T-helper 1 cell treated with Interleukin-12 subunit alpha and Interleukin-12 subunit beta and Interleukin-4 antibody, amounts not matched to agents 30 ng/mL and 1 ng/mL, for 36 hours (primary cell): ENCODE results near the gene SLIT3. TPM values are rescaled to one million over a fixed set of nuclear protein-coding genes. Genes with fewer than 3 reads are reported as not detected.

ENCODE experiments used
- intact Hi-C: fragments of 100-400 bp; cut with micrococcal nuclease; formaldehyde crosslinking; loops from one replicate; pipeline ENCODE4 v1.15.1; 2024
- total RNA-seq: library from RNA; stranded (reverse); gene quantifications from 2 replicates; pipeline ENCODE4 v1.2.3, GENCODE V29; 2022

The SLIT3 gene
- total RNA-seq, 1 donor from 2014 or later: not detected

DNA sequence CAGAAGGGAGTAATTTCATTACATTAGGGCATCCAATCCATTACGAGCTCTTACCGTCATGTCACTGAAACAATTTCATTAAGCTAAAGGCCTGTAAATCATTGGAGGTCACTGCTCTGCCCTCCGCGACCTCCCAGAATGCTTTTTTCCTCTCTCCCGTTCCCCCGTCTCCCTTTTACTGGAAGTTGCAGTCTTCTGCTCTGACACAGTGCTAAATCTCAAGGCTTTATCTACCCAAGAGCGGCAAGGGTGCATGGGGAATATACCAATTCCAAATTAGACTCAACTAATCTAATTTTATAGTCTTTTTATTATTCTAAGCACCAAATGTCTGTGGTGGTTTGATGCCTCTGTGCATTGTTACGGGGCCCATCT lies 456.0 kb downstream of the SLIT3 start:
- intact Hi-C loops: no loop called here

DNA sequence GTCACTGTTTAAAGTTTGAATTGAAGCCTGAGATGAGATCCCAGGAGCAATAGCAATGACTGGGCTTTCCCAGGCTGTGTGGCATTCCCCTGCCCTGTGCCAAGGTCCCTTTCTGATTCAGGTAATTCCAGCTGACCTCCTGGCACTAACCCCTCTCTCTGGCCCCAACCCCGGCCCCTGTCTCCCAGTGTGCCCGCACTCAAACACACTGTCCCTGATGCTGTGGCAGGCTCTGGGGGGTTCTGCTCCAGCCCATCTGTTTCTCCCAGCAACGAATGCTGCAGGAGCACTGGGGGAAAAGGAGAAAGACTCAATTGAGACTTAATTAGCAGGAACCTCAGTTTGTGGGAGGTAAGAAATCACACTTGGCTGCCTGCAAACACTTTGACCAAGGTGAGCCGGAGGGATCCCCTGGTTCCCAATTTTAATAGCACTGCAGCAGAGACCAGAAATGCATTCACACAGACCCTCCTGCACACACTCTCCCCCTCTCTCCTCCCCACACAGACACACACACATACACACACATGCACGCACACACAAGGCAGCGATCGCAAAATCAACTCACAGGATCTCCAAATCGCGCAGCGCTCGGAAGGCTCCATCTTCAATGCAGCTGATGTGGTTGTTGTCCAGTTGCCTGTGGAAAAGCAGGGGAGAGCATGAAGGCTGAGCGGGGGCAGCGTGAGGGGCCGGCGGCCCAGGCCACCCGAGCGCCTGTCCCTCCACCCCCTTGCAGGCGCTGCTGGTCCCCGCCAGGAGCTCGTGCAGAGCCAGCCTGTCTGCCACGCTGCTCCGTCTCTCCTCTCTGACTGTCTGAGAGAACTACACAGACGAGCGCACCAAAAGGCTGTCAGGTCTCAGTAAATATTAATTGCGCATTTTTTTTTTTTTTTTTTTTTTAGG lies 456.7 kb downstream of the SLIT3 start:
- intact Hi-C loops: no loop called here

DNA sequence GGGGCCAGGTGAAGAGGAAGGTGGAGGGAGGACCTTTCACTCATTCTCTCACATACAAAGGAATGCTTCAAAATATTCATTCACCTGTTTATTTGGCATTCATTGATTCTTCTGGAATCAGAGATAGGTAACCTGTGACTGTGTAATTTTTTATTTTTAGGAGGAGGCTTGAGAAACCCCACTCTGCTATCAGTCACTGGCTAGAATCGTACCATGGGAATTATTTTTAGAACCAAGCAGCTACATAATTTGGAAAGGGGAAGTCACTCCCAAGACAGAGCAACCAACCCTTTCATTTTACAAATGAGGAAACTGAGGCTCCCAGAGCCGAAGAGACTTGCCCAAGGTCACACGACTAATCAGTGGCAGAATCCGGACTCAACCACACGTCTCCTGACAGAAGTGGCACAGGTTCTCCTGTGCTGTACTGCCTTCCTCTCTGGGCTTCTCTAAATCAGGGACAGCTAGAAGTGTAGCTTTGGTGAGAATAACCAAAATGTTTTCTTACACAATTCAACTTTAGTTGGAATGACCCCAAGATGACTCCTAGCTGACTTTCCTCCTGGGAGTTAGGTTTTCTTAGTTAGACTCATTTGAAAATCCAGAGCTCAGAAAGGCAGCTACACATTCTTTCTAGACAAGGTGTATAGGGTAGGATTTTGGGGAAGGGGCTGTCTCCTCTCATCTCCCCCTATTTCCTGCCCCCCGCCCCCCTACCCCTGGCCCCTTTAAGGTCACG lies 457.5 kb downstream of the SLIT3 start:
- intact Hi-C loops: no loop called here

DNA sequence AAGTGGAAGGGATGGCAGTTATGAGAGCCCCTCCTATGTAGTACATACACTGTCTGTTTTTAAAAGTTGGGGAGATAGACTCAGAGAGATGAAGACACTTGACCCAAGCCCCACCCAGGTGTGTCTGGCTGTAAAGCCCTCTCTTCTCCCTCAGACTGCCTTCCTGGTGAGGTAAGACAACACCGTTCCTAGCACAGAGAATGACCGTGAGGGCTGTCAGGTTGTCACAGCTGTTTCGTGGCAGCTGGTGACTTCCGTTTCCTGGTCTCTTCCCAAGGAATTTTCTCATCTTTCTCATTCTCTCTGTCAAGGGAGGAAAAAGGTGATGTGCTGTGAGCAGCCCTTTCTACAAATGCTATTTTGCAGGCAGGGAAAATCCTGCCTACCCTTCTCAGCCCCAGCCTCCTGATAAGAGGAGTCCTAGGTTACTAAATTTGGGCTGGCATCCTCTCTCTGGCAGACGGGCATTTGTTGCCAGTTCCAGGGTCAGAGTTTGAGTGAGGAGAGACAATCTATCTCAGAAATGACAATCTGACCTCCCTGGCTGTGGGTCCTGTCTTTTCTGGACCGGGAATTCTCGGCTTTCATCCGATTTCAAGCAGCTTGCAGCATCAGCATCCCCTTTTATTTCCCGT lies 458.3 kb downstream of the SLIT3 start:
- intact Hi-C loops: no loop called here

DNA sequence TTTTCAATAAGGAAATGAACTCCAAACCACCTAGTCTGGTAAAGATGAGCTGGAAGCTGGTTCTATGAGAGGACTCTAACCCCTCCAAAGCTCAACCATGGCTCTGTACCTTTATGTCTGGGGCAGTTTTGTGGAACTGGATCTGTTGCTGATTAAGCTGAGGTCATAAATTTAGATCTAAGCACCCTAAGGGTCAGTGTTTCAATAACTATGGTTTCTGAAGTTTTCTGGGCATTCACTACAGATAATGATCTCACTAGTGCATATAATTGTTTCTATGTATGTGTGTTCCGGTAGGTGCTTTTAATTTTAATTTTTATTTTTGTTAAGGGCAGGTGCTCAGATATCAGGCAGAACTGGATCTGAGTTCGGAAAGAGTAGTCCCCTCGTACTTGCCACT lies 463.1 kb downstream of the SLIT3 start:
- intact Hi-C loops: no loop called here

DNA sequence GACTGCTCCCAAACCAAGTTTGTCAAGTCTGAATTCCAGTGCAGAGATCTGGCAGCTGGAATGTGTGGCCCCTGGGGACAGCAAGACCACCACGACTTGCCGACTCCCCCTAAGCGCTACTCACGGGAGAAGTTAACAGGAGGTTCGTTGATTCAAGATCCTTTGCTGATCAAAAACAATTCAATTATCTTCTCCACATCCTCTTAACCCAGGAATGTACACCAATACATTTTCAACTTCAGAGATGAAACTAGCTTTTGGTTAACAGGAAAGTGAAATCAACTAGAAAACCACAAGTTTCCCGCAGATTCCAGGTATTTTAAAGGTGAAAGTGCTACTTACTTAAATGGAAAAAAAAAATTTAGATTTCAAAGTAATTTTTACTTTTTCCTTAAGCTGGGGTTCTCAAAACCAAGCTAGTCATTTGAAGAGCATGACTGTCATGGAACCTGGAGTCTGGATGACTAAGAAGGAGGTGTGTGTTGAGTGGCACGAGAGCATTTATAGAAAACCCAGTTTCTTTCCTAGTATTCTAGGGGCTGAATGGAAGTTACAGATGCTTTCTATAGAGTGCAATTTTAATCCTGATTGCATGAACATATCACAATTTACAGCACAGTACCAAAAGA lies 464.2 kb downstream of the SLIT3 start:
- intact Hi-C loops: no loop called here

DNA sequence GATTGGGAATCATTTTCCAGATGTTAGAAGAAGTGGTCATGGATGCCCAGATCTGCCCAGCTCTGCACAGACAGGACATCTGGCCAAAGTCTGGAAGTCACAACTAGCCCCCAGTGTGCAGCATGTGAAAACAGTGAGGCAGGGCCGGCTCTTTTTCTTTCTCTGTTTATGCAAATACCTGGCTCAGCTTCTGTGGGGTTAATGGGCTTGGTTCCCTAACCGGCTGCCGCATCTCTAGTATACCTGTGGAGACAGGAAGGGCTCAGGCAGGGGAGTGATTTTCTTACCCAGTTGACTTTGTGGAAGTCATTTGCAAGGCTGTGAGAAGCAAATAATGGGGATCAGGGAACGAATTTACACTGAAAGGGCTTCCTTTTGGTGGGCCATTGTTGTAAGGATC lies 467.0 kb downstream of the SLIT3 start:
- intact Hi-C loops: no loop called here

DNA sequence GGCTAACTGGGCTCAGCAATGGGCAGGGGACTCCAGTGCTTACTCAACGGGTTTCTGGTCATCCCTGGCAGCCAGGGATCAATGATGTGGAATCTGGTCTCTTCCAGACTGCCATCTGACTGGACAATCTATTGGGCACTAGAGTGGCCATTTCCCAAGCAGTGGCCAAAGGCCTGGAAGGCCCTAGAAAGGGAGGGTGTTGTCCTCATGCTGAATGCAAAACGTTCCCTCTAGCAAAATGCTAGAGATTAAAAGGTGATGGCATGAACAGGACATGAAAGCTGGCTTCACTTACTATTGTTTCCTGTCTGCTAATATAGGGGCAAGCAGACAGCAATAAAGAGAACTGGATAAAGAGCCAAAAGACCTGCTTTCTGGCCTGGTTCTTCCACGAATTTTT lies 467.6 kb downstream of the SLIT3 start:
- intact Hi-C loops: no loop called here

DNA sequence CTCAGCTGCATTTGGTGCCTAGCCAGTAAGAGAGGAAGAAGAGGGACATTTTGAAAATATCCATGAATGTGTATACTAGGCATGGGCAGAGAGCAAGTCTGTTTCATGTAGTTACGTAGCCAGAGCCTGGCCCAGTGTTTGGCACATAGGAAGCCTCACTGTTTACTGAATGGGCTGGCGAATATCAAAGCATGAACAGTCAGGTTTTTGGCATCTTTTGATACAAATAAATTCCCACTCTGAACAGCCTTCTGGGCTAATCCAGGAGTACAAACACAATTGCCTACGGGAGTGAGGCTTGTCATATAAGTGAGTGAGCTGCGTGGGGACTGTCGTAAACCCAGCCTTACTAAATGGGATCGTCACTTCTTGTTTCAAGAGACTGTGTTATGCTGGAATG lies 468.6 kb downstream of the SLIT3 start:
- intact Hi-C loops: no loop called here

DNA sequence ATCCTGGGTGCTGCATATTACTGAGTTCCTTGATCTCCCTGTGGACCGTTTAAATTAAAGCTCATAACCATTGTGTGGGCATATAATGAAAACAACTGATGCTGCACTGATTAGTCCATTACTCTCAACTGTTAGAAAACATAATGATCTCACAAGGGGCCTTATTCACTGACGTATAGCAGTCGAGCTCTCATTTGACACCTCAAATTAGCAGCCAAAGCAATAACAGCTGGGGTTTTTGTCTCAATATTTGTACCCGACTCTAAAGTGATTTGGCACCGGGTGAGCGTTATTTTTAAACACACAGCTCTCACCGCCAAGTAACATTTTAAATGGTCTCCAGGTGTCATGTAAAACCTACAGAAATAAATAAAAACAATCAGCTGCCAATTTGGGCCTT lies 469.6 kb downstream of the SLIT3 start:
- intact Hi-C loops: no loop called here

DNA sequence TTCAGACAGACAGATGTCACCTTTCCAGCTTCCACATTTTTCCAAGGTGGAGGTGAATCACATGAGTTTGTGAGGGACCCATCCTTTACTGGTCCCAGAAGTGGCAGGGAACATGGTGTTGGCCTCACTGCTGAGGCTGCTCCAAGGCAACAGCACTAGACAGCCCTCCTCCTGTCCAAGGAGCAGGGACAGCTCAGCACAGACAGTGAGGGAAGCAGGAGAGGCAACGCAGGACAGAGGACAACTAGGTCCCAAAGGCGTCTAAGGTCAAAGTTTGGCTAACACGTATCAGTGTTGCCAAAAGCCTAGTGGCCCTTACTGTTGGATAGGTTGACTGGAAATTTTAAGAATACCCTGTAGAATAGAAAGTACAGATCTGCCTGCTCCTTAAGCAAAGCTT lies 470.1 kb downstream of the SLIT3 start:
- intact Hi-C loops: no loop called here

DNA sequence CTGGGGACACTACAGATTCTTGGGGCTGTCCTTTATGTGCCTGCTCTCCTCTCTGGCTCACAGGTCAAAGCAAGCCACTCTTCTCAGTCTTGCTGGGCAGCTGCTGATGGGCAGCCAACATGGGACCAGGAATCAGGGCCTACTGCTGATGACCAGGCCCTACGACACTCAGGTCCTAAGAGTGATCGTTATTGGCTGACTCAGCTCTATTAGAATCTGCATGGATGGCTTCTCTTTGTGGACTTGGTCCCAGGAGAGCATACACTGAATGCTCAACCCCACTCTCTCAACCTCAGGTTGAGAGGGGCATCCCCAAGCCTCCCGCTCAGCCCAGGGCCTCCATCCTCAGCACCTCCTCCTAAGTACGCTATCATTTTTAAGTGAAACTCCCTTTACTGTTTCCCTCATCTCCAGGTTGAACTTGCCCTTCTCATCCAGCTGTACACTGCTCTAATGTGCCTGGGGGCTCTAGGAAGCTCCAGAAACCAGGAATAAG lies 471.0 kb downstream of the SLIT3 start:
- intact Hi-C loops: no loop called here

DNA sequence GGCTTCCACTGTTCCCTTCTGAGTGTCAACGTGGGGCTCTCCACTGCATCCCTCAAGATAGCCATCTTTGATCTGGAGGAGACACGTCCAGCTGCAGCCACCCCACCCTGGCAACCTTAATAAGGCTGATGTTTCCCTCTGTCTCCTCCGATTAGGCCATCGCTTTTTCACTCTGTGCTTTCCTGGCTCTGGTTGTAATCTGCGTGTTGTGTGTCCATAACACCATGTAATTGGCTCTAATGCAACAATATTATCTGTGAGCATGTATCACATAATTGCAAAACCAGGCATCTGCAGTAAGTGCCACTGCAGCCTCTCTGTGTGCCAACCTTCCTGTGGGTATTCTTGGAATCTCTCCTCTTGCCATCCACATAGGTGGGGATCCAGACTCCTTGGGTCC lies 471.9 kb downstream of the SLIT3 start:
- intact Hi-C loops: no loop called here

DNA sequence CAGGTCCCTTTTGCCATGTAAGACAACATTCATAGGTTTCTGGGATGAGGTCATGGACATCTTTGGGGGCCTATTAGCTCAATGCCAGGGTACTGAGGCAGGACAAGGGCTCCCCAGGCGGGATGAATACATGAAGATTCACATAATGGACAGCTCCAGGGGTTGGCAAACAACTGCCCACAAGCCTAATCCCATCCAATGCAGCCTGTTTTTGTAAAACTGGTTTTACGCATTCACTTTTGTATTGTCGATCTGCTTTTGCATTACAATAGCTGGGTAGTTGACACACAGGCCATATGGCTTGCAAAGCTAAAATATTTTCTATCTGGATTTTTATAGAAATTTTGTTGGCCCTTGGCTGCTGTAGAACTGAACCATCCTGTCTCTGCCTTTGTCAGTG lies 473.3 kb downstream of the SLIT3 start:
- intact Hi-C loops: no loop called here

DNA sequence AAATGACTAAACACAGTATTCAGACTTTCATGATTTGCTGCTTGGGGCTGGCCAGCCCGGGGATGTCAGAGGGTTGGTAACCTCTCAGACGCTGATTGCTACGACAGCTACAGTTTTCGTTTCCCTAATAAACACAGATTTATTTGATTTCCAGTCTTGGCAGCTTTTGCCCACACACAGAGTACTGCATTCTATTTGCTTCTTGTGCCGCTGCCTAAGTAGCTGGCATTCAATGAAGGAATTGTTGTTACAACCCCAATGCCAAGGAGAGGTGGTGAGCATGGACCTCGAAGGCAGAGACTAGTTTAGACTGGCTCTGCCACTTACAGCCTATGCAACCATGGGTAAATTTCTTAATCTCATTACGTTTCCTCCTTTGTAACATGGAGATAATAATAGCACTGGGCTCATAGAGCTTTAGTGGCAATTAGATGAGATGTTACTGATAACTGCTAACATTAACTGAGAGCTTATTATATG lies 474.7 kb downstream of the SLIT3 start:
- intact Hi-C loops: no loop called here

DNA sequence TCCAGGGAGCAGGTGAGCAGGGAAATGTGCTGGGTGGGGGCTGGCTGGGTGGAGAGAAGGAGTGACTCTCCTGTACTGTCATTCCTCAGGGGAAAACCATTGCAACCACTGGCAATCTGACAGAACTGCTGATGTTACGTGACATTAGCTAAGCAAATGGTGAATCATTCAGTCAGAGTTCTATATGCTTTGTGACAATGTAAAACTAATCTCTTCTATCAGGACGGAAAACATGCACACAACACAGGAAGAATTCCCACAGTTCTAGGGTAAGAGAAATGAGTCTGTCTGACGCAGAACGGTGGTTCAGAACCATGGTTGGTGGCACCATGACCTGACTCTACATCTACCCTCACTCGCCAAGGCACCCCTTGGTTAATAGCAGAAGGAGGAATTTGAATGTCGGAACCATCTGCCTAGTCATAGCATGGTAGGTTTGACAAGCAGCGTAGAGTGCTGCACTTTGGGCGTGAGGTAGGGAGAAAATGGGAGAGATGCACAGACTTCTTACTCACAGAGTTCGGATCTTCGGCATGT lies 478.1 kb downstream of the SLIT3 start:
- intact Hi-C loops: no loop called here

DNA sequence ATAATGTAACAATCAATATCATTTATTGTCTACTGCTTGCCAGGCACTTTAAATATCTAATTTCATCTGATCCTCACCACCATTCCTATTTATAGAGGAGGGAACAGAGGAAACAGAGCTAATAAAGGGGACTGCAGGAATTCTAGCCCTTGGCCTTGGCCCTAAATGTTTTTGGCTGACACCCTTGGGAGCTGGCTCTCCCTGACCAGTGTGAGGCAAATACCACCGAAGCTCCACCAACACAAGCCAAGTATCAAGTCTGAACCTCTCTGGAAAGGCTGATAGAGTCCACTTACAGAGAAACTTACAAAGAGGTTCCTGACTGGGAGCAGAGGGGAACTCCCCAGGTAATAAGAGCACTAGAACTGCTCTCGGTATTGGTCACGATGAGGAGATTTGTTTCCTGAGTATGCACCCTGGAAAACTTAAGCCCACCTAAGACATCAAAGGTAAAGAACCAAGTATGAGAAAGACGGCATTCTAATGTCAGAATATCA lies 478.6 kb downstream of the SLIT3 start:
- intact Hi-C loops: no loop called here

DNA sequence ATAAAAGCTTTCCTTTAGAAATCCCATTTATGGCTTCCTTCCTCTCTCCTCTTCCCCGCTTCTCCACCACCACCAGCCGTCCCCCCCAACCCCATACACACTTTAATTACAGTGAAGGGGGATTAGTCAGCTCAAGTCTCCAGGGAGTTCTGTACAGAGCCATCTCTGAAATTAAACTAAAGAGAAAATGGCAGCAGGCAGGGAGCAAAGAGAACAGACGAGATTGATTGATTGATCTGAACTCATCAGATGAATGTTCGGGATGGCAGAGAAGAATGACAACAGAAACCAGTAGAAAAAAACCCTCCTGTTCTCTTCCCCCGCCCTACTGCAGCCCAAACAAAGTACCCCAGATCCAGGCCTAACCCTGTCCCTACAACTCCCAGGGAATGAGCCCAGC lies 480.1 kb downstream of the SLIT3 start:
- intact Hi-C loops: no loop called here

DNA sequence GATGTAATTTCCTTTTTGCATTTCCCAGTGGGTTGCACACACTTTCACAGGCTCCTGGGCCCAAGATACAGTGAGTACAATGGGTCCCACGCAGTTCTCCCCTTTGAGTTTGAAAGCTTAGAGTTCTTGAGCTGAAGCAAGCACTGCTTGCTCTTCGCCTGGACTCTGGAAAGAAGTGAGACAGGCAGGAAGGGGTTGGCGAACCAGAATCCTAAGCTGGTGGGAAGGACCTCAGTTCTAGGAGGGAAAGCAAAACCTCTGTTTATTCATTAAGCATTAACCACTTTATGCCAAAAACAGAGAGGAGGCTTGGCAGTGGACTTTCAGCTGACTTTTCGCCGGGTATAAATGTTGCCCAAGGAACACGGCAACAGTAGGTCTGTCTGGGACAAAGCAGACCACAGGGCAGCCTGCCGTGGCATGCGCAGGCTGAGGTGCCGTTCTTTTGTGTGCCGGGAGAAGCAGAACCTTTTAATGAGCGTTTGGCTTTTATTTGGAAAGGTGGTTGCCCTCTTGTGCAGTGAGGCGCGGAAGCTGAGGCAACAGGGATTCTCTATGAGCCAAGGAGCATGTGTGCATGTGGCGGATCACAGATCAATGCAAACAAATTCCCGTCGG lies 481.8 kb downstream of the SLIT3 start:
- intact Hi-C loops: no loop called here

DNA sequence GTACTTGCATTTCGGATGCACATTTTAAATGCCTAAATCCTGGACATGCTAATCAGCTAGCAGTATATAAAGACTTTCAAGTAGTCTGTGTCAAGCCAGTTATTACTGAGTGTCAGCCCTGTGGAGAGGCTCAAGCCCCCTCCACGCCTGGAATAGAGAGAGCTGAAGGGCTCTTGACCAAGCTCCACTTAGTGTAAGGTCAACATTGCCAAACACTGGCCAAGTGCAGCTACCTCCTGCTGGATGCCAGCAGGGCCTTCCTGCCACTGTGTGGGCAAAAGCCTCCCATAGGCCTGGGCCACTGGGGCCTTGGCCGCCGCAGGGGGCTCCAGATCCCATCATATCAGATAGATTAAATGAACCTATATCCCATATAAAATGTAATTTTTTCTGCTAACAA lies 482.4 kb downstream of the SLIT3 start:
- intact Hi-C loops: no loop called here

DNA sequence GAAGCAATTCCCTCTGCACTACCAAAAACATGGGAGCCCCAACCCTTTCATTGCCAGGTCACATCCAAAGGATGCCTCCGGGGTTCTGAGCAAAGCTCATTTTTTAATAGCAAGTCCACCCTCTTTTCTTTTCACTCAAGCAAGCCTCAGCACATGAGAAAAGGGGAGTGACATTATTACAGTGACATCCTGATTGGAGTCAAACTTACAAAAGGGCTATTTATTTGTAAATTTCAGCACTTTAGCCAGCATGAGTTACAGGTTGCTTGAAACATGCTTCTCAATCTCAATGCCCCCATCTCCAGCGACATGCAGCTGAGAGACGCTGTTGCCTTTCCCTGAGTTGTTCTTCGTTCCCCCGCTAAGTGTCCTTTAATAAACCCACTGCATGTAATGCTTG lies 483.3 kb downstream of the SLIT3 start:
- intact Hi-C loops: no loop called here
